Measurements from ENCODE around the gene DCC. TPM values are rescaled to one million over a fixed set of nuclear protein-coding genes. Genes with fewer than 3 reads are reported as not detected.

DCC gene
- total RNA-seq, 1 donor from 2014 or later, result 5.6 TPM

DNA sequence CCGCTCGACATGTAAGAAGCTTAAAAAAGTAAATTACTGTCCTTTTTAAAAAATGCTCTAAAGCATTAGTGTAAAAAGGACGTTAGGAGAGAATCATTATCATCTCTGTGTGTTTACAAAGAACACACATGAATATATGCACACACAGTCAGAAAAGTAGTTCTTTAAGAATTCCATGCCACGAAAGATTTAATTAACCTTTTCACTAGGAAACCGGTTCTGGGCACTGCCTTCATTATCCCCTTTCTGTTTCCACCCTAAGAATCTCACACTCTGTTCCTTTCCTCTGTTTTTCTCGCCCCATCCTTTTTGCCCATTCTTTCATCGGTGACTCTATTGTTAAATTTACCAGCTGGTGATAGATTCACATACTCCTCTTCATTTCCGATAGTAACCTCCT, 338.6 kb downstream of the DCC start:
- no peaks in the 10 kb centered on the region for H3K9me3 Mint-ChIP-seq (ENCODE audit: unreplicated experiment)
- TF ChIP-seq CTCF (IDR thresholded peaks at IDR 0.05; ENCODE audit: partially characterized antibody, unreplicated experiment), result no peak
- H3K36me3 Mint-ChIP-seq (ENCODE audit: unreplicated experiment), result peaks cover 7% of the 10 kb centered on the region
- no peak for DNase-seq
- H3K4me1 Mint-ChIP-seq (ENCODE audit: low read depth, unreplicated experiment), result peaks cover 4% of the 10 kb centered on the region
- no peak overlapping the region for H3K27ac Mint-ChIP-seq (ENCODE audit: unreplicated experiment)
- H3K27me3 Mint-ChIP-seq (ENCODE audit: unreplicated experiment), result peaks cover 1% of the 10 kb centered on the region
- H3K4me3 Mint-ChIP-seq (ENCODE audit: unreplicated experiment), result no peak overlapping the region

DNA sequence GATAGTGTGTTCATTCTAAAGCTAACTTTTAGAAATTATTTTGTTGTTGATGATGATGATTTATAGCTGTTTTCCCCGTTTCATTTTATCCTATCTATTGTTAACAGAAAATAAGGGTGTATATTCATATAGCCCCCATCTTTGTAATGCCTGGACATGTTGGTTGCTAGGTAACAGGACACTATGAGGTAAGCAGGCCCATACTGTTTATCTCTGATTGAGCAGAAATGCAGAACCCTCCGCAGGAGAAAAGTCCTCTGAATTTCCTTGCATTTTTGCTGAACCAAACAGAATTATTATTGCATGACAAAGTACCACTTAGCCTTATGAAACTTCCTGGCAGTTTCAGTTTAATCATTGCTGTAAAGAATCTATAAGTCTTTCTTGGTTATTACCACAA, 339.4 kb downstream of the DCC start:
- Mint-ChIP-seq H3K4me3 (ENCODE audit: unreplicated experiment) (no peak overlapping the region), H3K36me3 (ENCODE audit: unreplicated experiment) (peaks cover 4% of the 10 kb centered on the region), H3K4me1 (ENCODE audit: low read depth, unreplicated experiment) (peaks cover 4% of the 10 kb centered on the region), H3K9me3 (ENCODE audit: unreplicated experiment) (no peaks in the 10 kb centered on the region), H3K27ac (ENCODE audit: unreplicated experiment) (no peak overlapping the region), H3K27me3 (ENCODE audit: unreplicated experiment) (peaks cover 1% of the 10 kb centered on the region)
- no peak for DNase-seq
- TF ChIP-seq CTCF (IDR thresholded peaks at IDR 0.05; ENCODE audit: partially characterized antibody, unreplicated experiment), result no peak

- no peaks in the 10 kb centered on the region for H3K36me3 Mint-ChIP-seq (ENCODE audit: unreplicated experiment)
- H3K9me3 Mint-ChIP-seq (ENCODE audit: unreplicated experiment), result no peaks in the 10 kb centered on the region
- no peak overlapping the region for H3K27ac Mint-ChIP-seq (ENCODE audit: unreplicated experiment)
- TF ChIP-seq CTCF (IDR thresholded peaks at IDR 0.05; ENCODE audit: partially characterized antibody, unreplicated experiment), result no peak
- H3K4me3 Mint-ChIP-seq (ENCODE audit: unreplicated experiment), result no peak overlapping the region
- H3K27me3 Mint-ChIP-seq (ENCODE audit: unreplicated experiment), result peaks cover 1% of the 10 kb centered on the region
- H3K4me1 Mint-ChIP-seq (ENCODE audit: low read depth, unreplicated experiment), result no peaks in the 10 kb centered on the region
- no peak for DNase-seq
Measured at GRCh38 chr18:52682260-52682659, 342.3 kb downstream of the DCC start.

DNA sequence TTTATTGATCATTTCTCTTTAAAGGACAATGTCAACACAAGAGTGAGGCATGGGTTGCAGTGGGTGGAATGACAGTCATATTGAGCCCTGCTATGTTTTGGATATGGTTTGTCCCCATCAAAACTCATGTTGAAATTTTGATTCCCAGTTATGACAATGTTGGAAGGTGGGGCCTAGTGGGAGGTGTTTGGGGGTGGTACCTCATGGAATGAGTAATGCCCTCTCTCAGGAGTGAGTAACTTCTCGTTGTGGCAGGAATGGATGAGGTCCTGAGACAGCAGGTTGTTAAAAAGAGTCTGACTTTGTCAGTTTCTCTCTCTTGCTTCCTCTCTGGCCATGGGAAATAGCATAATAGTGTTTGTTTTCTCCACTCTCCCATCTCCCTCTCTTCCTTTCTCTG, 345.3 kb downstream of the DCC start:
- H3K9me3 Mint-ChIP-seq (ENCODE audit: unreplicated experiment), result no peaks in the 10 kb centered on the region
- no peaks in the 10 kb centered on the region for H3K36me3 Mint-ChIP-seq (ENCODE audit: unreplicated experiment)
- DNase-seq, result no peak
- no peak for TF ChIP-seq CTCF (IDR thresholded peaks at IDR 0.05; ENCODE audit: partially characterized antibody, unreplicated experiment)
- H3K27ac Mint-ChIP-seq (ENCODE audit: unreplicated experiment), result no peak overlapping the region
- no peak overlapping the region for H3K4me3 Mint-ChIP-seq (ENCODE audit: unreplicated experiment)
- no peaks in the 10 kb centered on the region for H3K4me1 Mint-ChIP-seq (ENCODE audit: low read depth, unreplicated experiment)
- no peaks in the 10 kb centered on the region for H3K27me3 Mint-ChIP-seq (ENCODE audit: unreplicated experiment)

DNA sequence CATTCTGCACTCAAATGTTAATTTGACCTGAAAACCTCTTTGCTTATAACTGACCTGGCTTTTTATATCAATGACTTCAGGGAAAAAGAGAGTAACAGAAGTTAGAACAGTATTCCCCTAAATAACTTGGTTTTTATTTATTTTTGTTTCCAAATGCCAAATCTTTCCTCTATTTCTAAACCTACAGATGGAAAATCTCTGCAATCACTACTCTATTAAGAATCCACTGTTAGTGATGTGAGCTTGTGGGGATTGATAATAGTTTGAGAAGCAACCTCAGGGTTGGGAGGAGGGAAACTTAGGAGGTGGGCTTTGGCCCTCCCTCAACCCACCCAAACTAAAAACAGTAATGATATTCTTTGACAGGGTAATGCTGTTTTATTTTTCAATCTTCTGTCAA, 351.8 kb downstream of the DCC start:
- Mint-ChIP-seq H3K9me3 (ENCODE audit: unreplicated experiment) (no peaks in the 10 kb centered on the region), H3K27me3 (ENCODE audit: unreplicated experiment) (no peaks in the 10 kb centered on the region), H3K36me3 (ENCODE audit: unreplicated experiment) (no peaks in the 10 kb centered on the region), H3K4me1 (ENCODE audit: low read depth, unreplicated experiment) (no peaks in the 10 kb centered on the region), H3K27ac (ENCODE audit: unreplicated experiment) (no peak overlapping the region), H3K4me3 (ENCODE audit: unreplicated experiment) (no peak overlapping the region)
- TF ChIP-seq CTCF (IDR thresholded peaks at IDR 0.05; ENCODE audit: partially characterized antibody, unreplicated experiment), result no peak
- DNase-seq, result no peak
